ENCODE measurements around the gene SLC5A4. TPM values are rescaled to one million over a fixed set of nuclear protein-coding genes. Genes with fewer than 3 reads are reported as not detected.
"Not testable (repeated sequence)": the region's sequence is repeated elsewhere in the genome, so short reads cannot be mapped to it uniquely, and the experiment has no call there.

SLC5A4 gene
- 2.6 TPM for polyA plus RNA-seq
- long read RNA-seq, donor 1: 0 reads
- long read RNA-seq, donor 2: 0 reads
- long read RNA-seq, donor 3: 0 reads
- long read RNA-seq, donor 4: 0 reads
- long read RNA-seq, donor 5: 0 reads
- long read RNA-seq, donor 6: 0 reads
- long read RNA-seq, donor 7: 0 reads
- long read RNA-seq, donor 8: 0 reads
- long read RNA-seq, donor 9: 0 reads
- long read RNA-seq, donor 10: 0 reads
- long read RNA-seq, donor 11: 0 reads

DNA sequence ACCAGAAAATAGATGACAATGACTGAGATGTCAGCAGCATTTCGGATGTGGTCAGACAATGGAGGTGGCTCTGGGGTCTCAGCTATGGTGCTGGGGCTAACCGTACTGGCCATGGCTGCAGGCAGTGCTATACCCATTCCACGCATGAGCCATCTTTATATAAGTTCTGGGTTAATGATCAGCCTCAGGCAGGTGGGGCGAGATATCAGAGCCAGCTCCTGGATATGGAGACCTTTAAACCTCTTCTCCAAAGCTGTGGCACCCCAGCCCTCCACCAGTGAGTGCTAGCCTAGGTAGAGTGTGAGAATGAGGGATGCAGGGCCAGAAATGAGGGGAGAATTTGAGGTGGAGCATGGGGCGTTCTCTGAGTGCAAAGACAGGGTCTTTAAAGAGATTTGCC is at the start of gene SLC5A4:
SLC5A4 (minus strand) TSS at position 131 of the 400 bp plus-strand sequence; CDS start at position 113, 18 bp downstream.
- Histone ChIP-seq H3K9me3 (ENCODE audit: control insufficient read depth, low read depth, low read length) (no peaks in the 10 kb centered on the region), H3K27ac (ENCODE audit: low read length) (peak within 1 kb of the TSS; percentile 62), H3K4me3 (ENCODE audit: low read length) (no peak within 1 kb of the TSS), H3K36me3 (ENCODE audit: control insufficient read depth, insufficient read depth, low read length) (no peaks in the 10 kb centered on the region), H3K4me1 (ENCODE audit: control insufficient read depth, insufficient read depth, low read length) (peaks cover 11% of the 10 kb centered on the region), H3K27me3 (ENCODE audit: control insufficient read depth, insufficient read depth, low read length) (no peaks in the 10 kb centered on the region)
- 71% methylated on average over 1 of the region's 5 CpGs for WGBS (ENCODE audit: insufficient coverage, low lambda C conversion rate)
- DNase-seq: peak; percentile 23 to 67

DNA sequence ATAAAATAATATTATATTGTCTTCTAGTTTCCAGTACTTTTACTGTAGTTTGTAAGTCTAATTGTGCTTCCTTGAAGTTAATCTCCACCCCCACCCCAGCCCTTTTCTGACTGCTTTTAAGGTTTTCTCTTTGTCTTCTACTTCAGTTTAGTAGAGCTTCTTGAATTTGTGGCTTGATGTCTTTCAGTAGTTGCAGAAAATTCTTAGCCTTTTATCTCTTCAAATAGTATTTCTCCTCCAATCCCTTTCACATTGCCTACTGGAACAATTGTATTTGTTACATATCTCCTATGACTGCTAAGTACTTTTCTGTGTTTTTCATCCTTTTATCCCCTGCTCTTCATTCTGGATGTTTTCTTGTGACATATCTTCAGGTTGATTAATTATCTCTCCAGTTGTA is 38.8 kb upstream of the SLC5A4 start:
- not testable (repeated sequence) for H3K9me3 ChIP-seq (ENCODE audit: control insufficient read depth, low read depth, low read length); H3K36me3 ChIP-seq (ENCODE audit: control insufficient read depth, insufficient read depth, low read length); H3K4me3 ChIP-seq (ENCODE audit: low read length); H3K27me3 ChIP-seq (ENCODE audit: control insufficient read depth, insufficient read depth, low read length); DNase-seq; H3K27ac ChIP-seq (ENCODE audit: low read length); H3K4me1 ChIP-seq (ENCODE audit: control insufficient read depth, insufficient read depth, low read length)

DNA sequence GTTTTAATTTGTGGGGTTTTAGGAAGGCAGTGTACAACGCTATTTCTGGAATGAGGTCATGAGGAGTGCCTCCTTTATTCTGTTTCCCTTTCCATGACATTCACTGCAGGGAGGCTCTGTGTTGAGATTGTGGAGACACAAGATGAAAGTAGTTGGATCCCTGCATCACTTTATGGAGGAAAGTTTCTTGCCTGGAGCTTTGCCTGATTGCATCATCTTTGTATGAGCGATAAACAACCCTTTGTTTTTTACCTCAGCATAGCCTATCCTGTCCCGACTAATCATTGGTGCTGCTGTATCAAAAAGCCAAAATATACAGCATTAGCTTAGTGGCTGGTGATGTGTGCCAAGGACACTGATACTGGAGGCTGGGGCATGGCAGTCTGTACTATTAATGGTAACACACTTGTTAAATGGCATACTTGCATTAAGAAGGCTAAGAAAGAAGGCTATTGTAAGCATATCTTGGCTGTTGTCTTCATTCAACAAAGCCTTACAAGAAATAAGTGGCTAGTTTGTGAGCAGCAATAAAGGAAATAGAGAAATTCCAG is 31.2 kb upstream of the SLC5A4 start:
- no CpG with 5 or more reads among the region's 3 CpGs for WGBS (ENCODE audit: insufficient coverage, low lambda C conversion rate)
- no peak overlapping the region for H3K27ac ChIP-seq (ENCODE audit: low read length)

DNA sequence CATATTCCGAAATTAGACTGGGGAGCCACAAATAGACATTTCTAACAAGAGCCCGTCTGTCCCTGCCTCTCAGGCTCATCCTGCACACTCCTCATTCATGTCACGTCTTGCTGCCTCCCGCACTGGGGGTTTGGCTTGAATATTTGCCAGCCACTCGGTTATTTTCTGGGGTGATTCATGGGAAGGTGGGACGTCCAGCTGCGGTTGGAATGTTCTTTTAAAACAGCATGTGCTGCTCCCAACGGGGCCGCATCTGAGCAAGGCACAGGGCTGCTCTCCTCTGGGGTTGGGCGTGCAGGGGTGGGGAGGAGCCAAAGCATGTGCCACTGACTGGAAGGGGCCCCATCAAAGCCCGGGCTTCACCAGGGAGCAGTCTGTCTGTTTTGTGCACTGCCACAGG is 25.9 kb upstream of the SLC5A4 start:
- Histone ChIP-seq H3K36me3 (ENCODE audit: control insufficient read depth, insufficient read depth, low read length) (no peaks in the 10 kb centered on the region), H3K27me3 (ENCODE audit: control insufficient read depth, insufficient read depth, low read length) (peaks cover 6% of the 10 kb centered on the region), H3K4me3 (ENCODE audit: low read length) (no peak overlapping the region), H3K27ac (ENCODE audit: low read length) (no peak overlapping the region), H3K9me3 (ENCODE audit: control insufficient read depth, low read depth, low read length) (no peaks in the 10 kb centered on the region), H3K4me1 (ENCODE audit: control insufficient read depth, insufficient read depth, low read length) (no peaks in the 10 kb centered on the region)
- DNase-seq: no peak
- no CpG with 5 or more reads among the region's 11 CpGs for WGBS (ENCODE audit: insufficient coverage, low lambda C conversion rate)

More for the DNA sequence above, 31.2 kb upstream of the SLC5A4 start:
- no peaks in the 10 kb centered on the region for H3K36me3 ChIP-seq (ENCODE audit: control insufficient read depth, insufficient read depth, low read length)
- no peaks in the 10 kb centered on the region for H3K27me3 ChIP-seq (ENCODE audit: control insufficient read depth, insufficient read depth, low read length)
- H3K9me3 ChIP-seq (ENCODE audit: control insufficient read depth, low read depth, low read length): no peaks in the 10 kb centered on the region
- no peaks in the 10 kb centered on the region for H3K4me1 ChIP-seq (ENCODE audit: control insufficient read depth, insufficient read depth, low read length)
- no peak overlapping the region for H3K4me3 ChIP-seq (ENCODE audit: low read length)
- DNase-seq: no peak

DNA sequence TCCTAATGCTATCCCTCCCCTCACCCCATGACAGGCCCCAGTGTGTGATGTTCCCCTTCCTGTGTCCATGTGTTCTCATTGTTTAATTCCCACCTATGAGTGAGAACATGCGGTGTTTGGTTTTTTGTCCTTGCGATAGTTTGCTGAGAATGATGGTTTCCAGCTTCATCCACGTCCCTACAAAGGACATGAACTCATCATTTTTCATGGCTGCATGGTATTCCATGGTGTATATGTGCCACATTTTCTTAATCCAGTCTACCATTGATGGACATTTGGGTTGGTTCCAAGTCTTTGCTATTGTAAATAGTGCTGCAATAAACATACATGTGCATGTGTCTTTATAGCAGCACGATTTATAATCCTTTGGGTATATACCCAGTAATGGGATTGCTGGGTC is 20.2 kb upstream of the SLC5A4 start:
- not testable (repeated sequence) for H3K27ac ChIP-seq (ENCODE audit: low read length); H3K4me1 ChIP-seq (ENCODE audit: control insufficient read depth, insufficient read depth, low read length); H3K27me3 ChIP-seq (ENCODE audit: control insufficient read depth, insufficient read depth, low read length); DNase-seq; H3K36me3 ChIP-seq (ENCODE audit: control insufficient read depth, insufficient read depth, low read length); H3K4me3 ChIP-seq (ENCODE audit: low read length); H3K9me3 ChIP-seq (ENCODE audit: control insufficient read depth, low read depth, low read length)
- WGBS (ENCODE audit: insufficient coverage, low lambda C conversion rate): no CpG with 5 or more reads among the region's 4 CpGs

DNA sequence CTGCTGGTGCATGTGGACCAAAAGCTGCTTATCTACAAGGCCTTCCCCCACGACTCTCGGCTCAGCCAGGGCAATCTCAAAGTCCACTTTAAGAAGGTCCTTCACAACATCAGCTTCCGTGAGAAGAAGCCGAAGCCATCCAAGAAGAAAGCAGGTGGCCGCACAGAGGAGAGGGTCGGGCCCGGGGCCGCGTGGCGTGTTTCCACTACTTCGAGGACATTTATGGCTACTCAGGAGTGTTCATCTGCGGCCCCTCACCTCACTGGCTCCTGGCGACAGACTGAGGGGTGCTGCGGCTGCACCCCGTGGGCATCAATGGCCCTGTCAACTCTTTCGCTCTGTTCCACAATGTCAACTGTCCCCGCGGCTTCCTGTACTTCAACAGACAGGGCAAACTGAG is 16.2 kb upstream of the SLC5A4 start:
- 80% methylated on average over 2 of the region's 18 CpGs for WGBS (ENCODE audit: insufficient coverage, low lambda C conversion rate)
- Histone ChIP-seq H3K27ac (ENCODE audit: low read length) (no peak overlapping the region), H3K4me1 (ENCODE audit: control insufficient read depth, insufficient read depth, low read length) (no peaks in the 10 kb centered on the region), H3K4me3 (ENCODE audit: low read length) (no peak overlapping the region), H3K27me3 (ENCODE audit: control insufficient read depth, insufficient read depth, low read length) (no peaks in the 10 kb centered on the region), H3K36me3 (ENCODE audit: control insufficient read depth, insufficient read depth, low read length) (no peaks in the 10 kb centered on the region), H3K9me3 (ENCODE audit: control insufficient read depth, low read depth, low read length) (no peaks in the 10 kb centered on the region)
- no peak for DNase-seq

DNA sequence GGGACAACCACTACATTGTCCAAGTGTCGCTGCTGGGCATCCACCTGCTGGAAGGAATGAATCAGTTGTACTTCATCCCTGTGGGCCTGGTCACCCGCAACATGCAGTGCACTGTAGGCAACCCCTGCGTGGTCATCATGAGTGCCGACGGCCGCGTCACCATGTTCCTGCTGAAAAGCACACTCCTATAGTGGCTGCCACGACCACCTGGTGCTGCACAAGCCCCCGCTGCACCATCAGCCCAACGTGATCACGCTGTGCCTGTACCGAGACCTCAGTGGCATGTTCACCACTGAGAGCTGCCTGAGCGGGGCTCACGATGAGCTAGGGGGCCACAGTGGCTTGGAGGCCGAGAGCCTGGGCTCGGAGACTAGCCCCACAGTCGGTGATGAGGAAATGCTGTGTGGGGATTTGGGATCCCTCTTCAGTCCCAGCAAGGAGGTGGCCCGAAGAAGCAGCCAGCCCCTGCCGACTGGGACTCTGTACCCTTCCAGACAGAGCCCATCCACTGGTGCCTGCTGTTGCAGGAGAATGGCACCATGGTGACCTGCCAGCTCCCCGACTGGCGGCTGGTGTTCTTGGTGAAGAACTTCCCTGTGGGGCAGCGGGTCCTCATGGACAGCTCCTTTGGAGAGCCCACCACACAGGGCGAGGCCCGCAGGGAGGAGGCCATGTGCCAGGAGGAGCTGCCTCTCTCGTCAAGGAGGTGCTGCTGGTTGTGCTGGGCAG is 15.7 kb upstream of the SLC5A4 start:
- Histone ChIP-seq H3K4me3 (ENCODE audit: low read length) (no peak overlapping the region), H3K27me3 (ENCODE audit: control insufficient read depth, insufficient read depth, low read length) (no peaks in the 10 kb centered on the region)
- DNase-seq: no peak

DNA sequence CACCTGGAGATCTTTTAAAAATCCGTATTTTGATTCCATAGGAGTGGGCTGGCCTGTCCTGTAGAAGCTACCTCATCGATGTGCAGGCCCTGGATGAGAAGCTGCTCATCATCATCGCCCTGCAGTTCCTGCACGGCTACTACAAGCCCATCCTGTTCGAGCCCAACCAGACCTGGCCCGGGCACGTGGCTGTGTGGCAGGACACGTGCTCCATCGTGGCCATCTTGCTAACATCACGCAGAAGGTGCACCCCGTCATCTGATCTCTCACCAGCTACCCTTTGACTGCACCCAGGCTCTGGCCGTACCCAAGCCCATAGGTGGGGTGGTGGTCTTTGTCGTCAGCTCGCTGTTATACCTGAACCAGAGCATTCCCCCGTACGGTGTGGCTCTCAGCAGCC is 14.2 kb upstream of the SLC5A4 start:
- WGBS (ENCODE audit: insufficient coverage, low lambda C conversion rate): no CpG with 5 or more reads among the region's 16 CpGs
- H3K9me3 ChIP-seq (ENCODE audit: control insufficient read depth, low read depth, low read length): no peaks in the 10 kb centered on the region
- no peak for DNase-seq

More for the DNA sequence above, 15.7 kb upstream of the SLC5A4 start:
- no peaks in the 10 kb centered on the region for H3K4me1 ChIP-seq (ENCODE audit: control insufficient read depth, insufficient read depth, low read length)
- no peak overlapping the region for H3K27ac ChIP-seq (ENCODE audit: low read length)
- H3K9me3 ChIP-seq (ENCODE audit: control insufficient read depth, low read depth, low read length): no peaks in the 10 kb centered on the region
- no peaks in the 10 kb centered on the region for H3K36me3 ChIP-seq (ENCODE audit: control insufficient read depth, insufficient read depth, low read length)
- no CpG with 5 or more reads among the region's 25 CpGs for WGBS (ENCODE audit: insufficient coverage, low lambda C conversion rate)

DNA sequence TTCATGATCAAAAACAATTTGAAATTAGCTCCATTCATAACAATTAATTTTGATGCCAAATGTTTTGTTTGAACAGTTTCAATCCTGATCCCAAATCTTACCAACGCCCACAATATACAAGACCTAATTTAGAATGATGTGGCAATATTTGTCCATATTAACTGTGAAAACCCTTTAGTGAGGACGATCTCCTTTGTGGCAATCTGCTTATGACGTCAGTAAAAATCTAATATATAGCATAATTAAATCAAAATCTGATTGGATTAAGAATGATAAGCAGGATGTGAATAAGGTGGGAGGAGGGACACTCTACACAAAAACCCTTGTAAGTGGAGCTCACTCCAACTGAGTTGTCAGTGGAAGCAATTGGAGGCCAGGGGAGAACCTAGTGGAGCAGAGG is 11.9 kb upstream of the SLC5A4 start:
- Histone ChIP-seq H3K36me3 (ENCODE audit: control insufficient read depth, insufficient read depth, low read length) (no peaks in the 10 kb centered on the region), H3K27me3 (ENCODE audit: control insufficient read depth, insufficient read depth, low read length) (no peaks in the 10 kb centered on the region), H3K4me3 (ENCODE audit: low read length) (no peak overlapping the region), H3K27ac (ENCODE audit: low read length) (no peak overlapping the region), H3K4me1 (ENCODE audit: control insufficient read depth, insufficient read depth, low read length) (no peaks in the 10 kb centered on the region), H3K9me3 (ENCODE audit: control insufficient read depth, low read depth, low read length) (no peaks in the 10 kb centered on the region)
- DNase-seq: no peak
- 75% methylated on average over 2 of the region's 3 CpGs for WGBS (ENCODE audit: insufficient coverage, low lambda C conversion rate)

More for the DNA sequence above, 14.2 kb upstream of the SLC5A4 start:
- Histone ChIP-seq H3K27me3 (ENCODE audit: control insufficient read depth, insufficient read depth, low read length) (no peaks in the 10 kb centered on the region), H3K36me3 (ENCODE audit: control insufficient read depth, insufficient read depth, low read length) (no peaks in the 10 kb centered on the region), H3K4me1 (ENCODE audit: control insufficient read depth, insufficient read depth, low read length) (no peaks in the 10 kb centered on the region), H3K4me3 (ENCODE audit: low read length) (no peak overlapping the region), H3K27ac (ENCODE audit: low read length) (no peak overlapping the region)

DNA sequence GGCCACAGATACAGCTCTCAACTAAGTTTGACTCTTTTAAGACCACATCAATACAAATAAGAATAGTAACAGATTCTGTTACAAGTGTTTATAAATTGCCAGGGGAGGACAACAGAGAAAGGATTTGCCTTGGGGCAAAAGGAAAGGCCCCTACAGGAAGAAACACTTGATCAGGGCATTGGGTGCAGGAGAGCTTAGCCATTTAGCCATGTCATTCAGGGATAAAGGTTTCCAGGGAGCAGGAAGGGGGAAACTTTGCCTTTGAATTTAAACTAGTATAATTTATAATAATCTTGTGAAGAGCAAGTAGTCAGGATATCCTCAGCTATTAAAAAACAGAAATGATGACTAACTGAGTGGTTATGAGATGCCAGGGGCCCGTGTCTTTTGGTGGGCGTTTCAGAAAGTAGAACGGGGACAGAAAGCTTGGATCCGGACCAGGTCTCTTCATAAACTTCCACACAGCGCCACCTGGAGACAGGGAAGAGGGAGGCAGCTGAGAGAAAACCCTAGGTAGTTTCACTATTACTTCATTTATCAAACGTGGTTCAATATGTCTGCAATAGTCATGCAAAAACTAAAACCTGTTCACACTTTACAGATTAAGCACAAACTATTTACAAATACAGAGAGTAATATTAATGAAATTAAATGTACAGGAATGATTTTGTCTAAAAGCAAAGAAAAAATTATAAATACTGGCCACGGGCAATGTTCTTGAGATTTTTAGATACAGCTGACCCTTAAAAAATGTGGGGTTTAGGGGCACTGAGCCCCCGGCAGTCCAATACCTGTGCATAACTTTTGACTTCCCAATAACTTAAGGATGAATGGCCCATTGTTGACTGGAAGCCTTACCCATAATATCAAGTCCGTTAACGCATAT is 11.0 kb upstream of the SLC5A4 start:
- Histone ChIP-seq H3K9me3 (ENCODE audit: control insufficient read depth, low read depth, low read length) (no peaks in the 10 kb centered on the region), H3K36me3 (ENCODE audit: control insufficient read depth, insufficient read depth, low read length) (no peaks in the 10 kb centered on the region), H3K4me3 (ENCODE audit: low read length) (no peak overlapping the region), H3K27me3 (ENCODE audit: control insufficient read depth, insufficient read depth, low read length) (no peaks in the 10 kb centered on the region), H3K4me1 (ENCODE audit: control insufficient read depth, insufficient read depth, low read length) (no peaks in the 10 kb centered on the region), H3K27ac (ENCODE audit: low read length) (no peak overlapping the region)
- WGBS (ENCODE audit: insufficient coverage, low lambda C conversion rate): 67% methylated on average over 3 of the region's 10 CpGs
- DNase-seq: peak; percentile 44 to 45

Measured in large intestine (tissue), 12 donors.